SK-N-SH treated with all-trans-retinoic acid at 6 μM for 48 hours (cell line): ENCODE measurements around the gene IL22.

ENCODE experiments used
- ARNTL ChIP-seq: fragments of 450-650 bp; formaldehyde crosslinking; IDR thresholded peaks from 2 replicates; pipeline ENCODE4 v1.5.0; 2020; ENCODE audit warnings: low read depth, mild to moderate bottlenecking, moderate library complexity, borderline replicate concordance
- RARB ChIP-seq: fragments of 250-450 bp; sonication (Bioruptor Pico); IDR thresholded peaks from 2 replicates; pipeline ENCODE4 v1.8.0; 2021; ENCODE audit warnings: mild to moderate bottlenecking, moderate library complexity
- SNAI2 ChIP-seq: fragments of 250-450 bp; sonication (Bioruptor Pico); IDR thresholded peaks from 2 replicates; pipeline ENCODE4 v1.5.0; 2020; ENCODE audit warnings: mild to moderate bottlenecking, moderate library complexity
- ZC3H10 ChIP-seq: fragments of 250-450 bp; sonication (Bioruptor Pico); IDR thresholded peaks from 2 replicates; pipeline ENCODE4 v1.5.1; 2021; ENCODE audit warnings: mild to moderate bottlenecking, moderate library complexity
- ZFP3 ChIP-seq: fragments of 250-450 bp; sonication (Bioruptor Pico); IDR thresholded peaks from 2 replicates; pipeline ENCODE4 v1.5.0; 2020; ENCODE audit warnings: mild to moderate bottlenecking, moderate library complexity
- ZNF70 ChIP-seq: fragments of 450-650 bp; formaldehyde crosslinking; IDR thresholded peaks from 2 replicates; pipeline ENCODE4 v1.5.0; 2020; ENCODE audit warnings: mild to moderate bottlenecking, moderate library complexity

DNA sequence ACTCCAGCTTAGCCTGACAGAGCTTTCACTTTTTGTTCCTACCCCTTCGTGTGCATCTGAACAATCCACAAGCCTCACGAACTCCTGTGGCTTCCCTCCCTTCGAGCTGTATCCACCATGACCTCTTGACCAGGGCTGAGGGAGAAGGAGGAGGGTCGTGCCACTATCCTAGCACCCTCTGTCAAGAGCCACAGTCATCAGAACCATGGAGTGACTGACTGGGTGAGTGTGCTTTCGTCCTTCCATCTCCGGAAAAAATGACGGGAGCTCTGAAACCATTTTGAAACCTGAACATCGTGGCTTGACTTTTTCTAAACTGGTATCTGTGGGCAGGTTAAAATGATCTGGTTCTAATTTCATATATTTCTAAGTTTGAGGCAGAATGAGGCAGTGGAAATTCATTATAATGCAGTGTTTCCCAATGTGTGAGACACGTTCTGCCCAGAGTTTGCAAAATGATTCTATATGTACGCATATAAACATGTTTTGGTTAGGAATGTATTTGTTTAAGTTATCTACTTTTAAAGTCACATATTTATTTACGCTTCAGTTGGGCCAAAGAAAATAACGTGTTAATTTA lies 54.8 kb downstream of the IL22 start:
- no peak for TF ChIP-seq ZFP3
- TF ChIP-seq SNAI2 (CRISPR knock-in tag) = no peak
- TF ChIP-seq RARB = no peak
- no peak for TF ChIP-seq ARNTL
- no peak for TF ChIP-seq ZC3H10 (CRISPR knock-in tag)
- no peak for TF ChIP-seq ZNF70 (CRISPR knock-in tag)
